ENCODE data around the gene QPRT. TPM values are rescaled to one million over a fixed set of nuclear protein-coding genes. Genes with fewer than 3 reads are reported as not detected.
"Not testable (repeated sequence)": the region's sequence is repeated elsewhere in the genome, so short reads cannot be mapped to it uniquely, and the experiment has no call there.

Gene QPRT
- total RNA-seq, 6 experiments from 2014 or later, result 3.0 to 12.4 (median 10.3) TPM

GRCh38 chr16:29665294-29666077 lies 13.5 kb upstream of the QPRT start:
- no peak for DNase-seq
- Mint-ChIP-seq H3K9me3 (no peaks in the 10 kb centered on the region), H3K27me3 (ENCODE audit: insufficient read depth) (peaks cover 36% of the 10 kb centered on the region), H3K36me3 (ENCODE audit: low read depth) (no peaks in the 10 kb centered on the region), H3K4me3 (no peak overlapping the region), H3K27ac (no peak overlapping the region), H3K4me1 (ENCODE audit: low read depth) (no peaks in the 10 kb centered on the region; the same call in 1 of the 2 replicates)
- no peak for TF ChIP-seq CTCF (IDR thresholded peaks at IDR 0.05)

- not testable (repeated sequence) for H3K4me1 Mint-ChIP-seq (ENCODE audit: low read depth); DNase-seq; H3K9me3 Mint-ChIP-seq; H3K27ac Mint-ChIP-seq; H3K36me3 Mint-ChIP-seq (ENCODE audit: low read depth); H3K4me3 Mint-ChIP-seq
- peaks cover 36% of the 10 kb centered on the region for H3K27me3 Mint-ChIP-seq (ENCODE audit: insufficient read depth)
Observed at GRCh38 chr16:29667322-29667610, 11.7 kb upstream of the QPRT start.

GRCh38 chr16:29667755-29668154 lies 11.2 kb upstream of the QPRT start:
- H3K4me3 Mint-ChIP-seq, result no peak overlapping the region
- no peaks in the 10 kb centered on the region for H3K36me3 Mint-ChIP-seq (ENCODE audit: low read depth)
- H3K27ac Mint-ChIP-seq, result no peak overlapping the region
- H3K9me3 Mint-ChIP-seq, result no peaks in the 10 kb centered on the region
- no peaks in the 10 kb centered on the region; the same call in 1 of the 2 replicates for H3K4me1 Mint-ChIP-seq (ENCODE audit: low read depth)
- no peak for DNase-seq
- TF ChIP-seq CTCF (IDR thresholded peaks at IDR 0.05), result no peak
- H3K27me3 Mint-ChIP-seq (ENCODE audit: insufficient read depth), result peaks cover 34% of the 10 kb centered on the region

- Mint-ChIP-seq H3K27ac (no peak overlapping the region), H3K27me3 (ENCODE audit: insufficient read depth) (peaks cover 33% of the 10 kb centered on the region), H3K36me3 (ENCODE audit: low read depth) (no peaks in the 10 kb centered on the region), H3K4me1 (ENCODE audit: low read depth) (no peaks in the 10 kb centered on the region; the same call in 1 of the 2 replicates), H3K4me3 (no peak overlapping the region), H3K9me3 (no peaks in the 10 kb centered on the region)
- no peak for TF ChIP-seq CTCF (IDR thresholded peaks at IDR 0.05)
- DNase-seq, result no peak
Observed at GRCh38 chr16:29668267-29668666, 10.7 kb upstream of the QPRT start.

- H3K4me3 Mint-ChIP-seq, result no peak overlapping the region
- peaks cover 12% of the 10 kb centered on the region for H3K27me3 Mint-ChIP-seq (ENCODE audit: insufficient read depth)
- H3K27ac Mint-ChIP-seq, result no peak overlapping the region
- no peaks in the 10 kb centered on the region for H3K9me3 Mint-ChIP-seq
- H3K4me1 Mint-ChIP-seq (ENCODE audit: low read depth), result no peaks in the 10 kb centered on the region
- H3K36me3 Mint-ChIP-seq (ENCODE audit: low read depth), result no peaks in the 10 kb centered on the region
- no peak for TF ChIP-seq CTCF (IDR thresholded peaks at IDR 0.05)
- DNase-seq, result no peak
Observed at GRCh38 chr16:29673501-29673900, 5.5 kb upstream of the QPRT start.

- Mint-ChIP-seq H3K36me3 (ENCODE audit: low read depth) (no peaks in the 10 kb centered on the region), H3K9me3 (no peaks in the 10 kb centered on the region), H3K4me1 (ENCODE audit: low read depth) (peaks cover under 1% of the 10 kb centered on the region; the same call in 1 of the 2 replicates), H3K4me3 (no peak overlapping the region), H3K27me3 (ENCODE audit: insufficient read depth) (peaks cover 12% of the 10 kb centered on the region), H3K27ac (no peak overlapping the region)
- TF ChIP-seq CTCF (IDR thresholded peaks at IDR 0.05), result no peak
- no peak for DNase-seq
Observed at GRCh38 chr16:29674188-29674587, 4.8 kb upstream of the QPRT start.

Measured in HFFc6 (cell line).